CD4-positive, alpha-beta T cell (primary cell): Measurements from ENCODE around the gene SLC22A31. TPM values are rescaled to one million over a fixed set of nuclear protein-coding genes. Genes with fewer than 3 reads are reported as not detected.

ENCODE experiments used
- ATAC-seq: fragments of 200-7000 bp; cut with Tn5 transposase; one replicate; pipeline ENCODE4 v1.10.0; 2022; ENCODE audit warnings: mild to moderate bottlenecking; ENCODE audit not compliant: poor library complexity
- CTCF ChIA-PET: fragments of 350-600 bp; sonication (Branson Sonifier 250); formaldehyde crosslinking; loops from one replicate; lab custom pipeline; 2021; ENCODE audit warnings: antibody characterized with exemption, inconsistent platforms; lab: Charles Lee
- POLR2A ChIA-PET: fragments of 350-600 bp; sonication (Branson Sonifier 250); formaldehyde crosslinking; loops from one replicate; lab custom pipeline; 2021; ENCODE audit warnings: antibody characterized with exemption, inconsistent platforms; lab: Charles Lee
- DNase-seq, 14 experiments: peaks; one replicate each; pipeline ENCODE4 v3.0.0-alpha.2; 2013 to 2020; ENCODE audit warnings: mixed read lengths in 2 of 14
- H3K27ac ChIP-seq, 2 donors: one replicate each; pipeline versions ENCODE4 v1.5.1 to v1.7.0; 2013; ENCODE audit warnings: low read length in 2 of 2, low read depth in 1 of 2, mild to moderate bottlenecking in 1 of 2
- H3K27me3 ChIP-seq, 2 experiments: 1 replicate in 1 of 2; 2 replicates in 1 of 2; pipeline versions ENCODE4 v1.6.1 to v1.7.0; 2013; ENCODE audit warnings: low read length in 2 of 2, control low read depth in 1 of 2, mild to moderate bottlenecking in 1 of 2, moderate library complexity in 1 of 2; ENCODE audit not compliant: insufficient read depth in 2 of 2, control insufficient read depth in 1 of 2
- H3K36me3 ChIP-seq: one replicate; pipeline ENCODE4 v1.6.1; 2013; ENCODE audit warnings: low read length, control low read depth; ENCODE audit not compliant: insufficient read depth
- H3K4me1 ChIP-seq: one replicate; pipeline ENCODE4 v1.6.1; 2013; ENCODE audit warnings: low read length, control low read depth; ENCODE audit not compliant: insufficient read depth
- H3K4me3 ChIP-seq: one replicate; pipeline ENCODE4 v1.5.1; 2013; ENCODE audit warnings: mild to moderate bottlenecking, low read length, moderate library complexity
- H3K9me3 ChIP-seq, 2 experiments: 1 replicate in 1 of 2; 2 replicates in 1 of 2; pipeline versions ENCODE4 v1.6.1 to v1.7.0; 2013; ENCODE audit warnings: low read length in 2 of 2, mild to moderate bottlenecking in 2 of 2, control low read depth in 1 of 2, moderate library complexity in 1 of 2; ENCODE audit not compliant: control insufficient read depth in 1 of 2, insufficient read depth in 1 of 2
- H3K27ac Mint-ChIP-seq: one replicate; pipeline ENCODE4 v1.8.0; 2020; ENCODE audit warnings: mixed read lengths
- H3K27me3 Mint-ChIP-seq: one replicate; pipeline ENCODE4 v1.8.0; 2021; ENCODE audit warnings: mixed read lengths
- H3K36me3 Mint-ChIP-seq: one replicate; pipeline ENCODE4 v1.8.0; 2021; ENCODE audit warnings: low read depth, mixed read lengths
- H3K4me1 Mint-ChIP-seq: one replicate; pipeline ENCODE4 v1.8.0; 2021; ENCODE audit warnings: low read depth, mixed read lengths
- H3K4me3 Mint-ChIP-seq: one replicate; pipeline ENCODE4 v1.8.0; 2020; ENCODE audit warnings: mild to moderate bottlenecking, mixed read lengths
- H3K9me3 Mint-ChIP-seq: one replicate; pipeline ENCODE4 v1.8.0; 2020; ENCODE audit warnings: mixed read lengths
- intact Hi-C, 2 experiments: fragments of 100-400 bp; cut with DNase I in 1 of 2; cut with micrococcal nuclease in 1 of 2; formaldehyde crosslinking; loops; one replicate each; pipeline versions ENCODE4 v1.15.1 to v1.9.0; 2023 to 2025; cut with DNase I, micrococcal nuclease
- total RNA-seq, 174 experiments: library from RNA in 2 of 174; stranded (reverse) in 2 of 174; gene quantifications; one replicate each; pipeline ENCODE4 v1.2.3 and lab custom pipeline; 2021 to 2026
- TF ChIP-seq, protein P1 (sequence below): fragments of 200-600 bp; IDR thresholded peaks from one replicate; pipeline ENCODE4 v1.8.0; 2022; ENCODE audit warnings: antibody characterized with exemption, mild to moderate bottlenecking

Gene SLC22A31
- total RNA-seq, 2 experiments from 2014 or later, result 2.1 to 2.9 TPM

DNA sequence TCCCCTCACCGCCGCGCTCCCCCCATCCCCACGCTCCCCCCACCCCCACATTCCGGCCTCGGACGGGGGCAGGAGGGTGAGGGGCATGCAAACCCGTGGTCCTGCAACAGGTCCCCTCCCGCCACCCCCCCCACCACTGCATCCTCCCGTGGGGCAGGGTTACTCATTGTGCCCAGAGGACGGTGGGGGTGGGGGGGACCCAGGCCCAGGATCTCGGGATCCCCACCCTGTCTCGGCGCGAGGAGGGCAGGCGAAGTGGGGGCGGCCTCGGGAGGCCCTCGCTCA, 8.5 kb downstream of the SLC22A31 start:
- intact Hi-C loops, result loop anchor here (1.0 to 5.0 kb wide), 4 partner anchors 21 to 740 kb away; partner anchors contain the start of genes CDH15 (in 1 of the 2), ZFPM1 (in 1 of the 2) and ZNF778 (in 1 of the 2)
- H3K4me1 ChIP-seq, result peaks cover 18% of the 10 kb centered on the region
- ChIA-PET POLR2A (no interaction called here), CTCF (no interaction called here)
- H3K27ac ChIP-seq, result no peak overlapping the region
- H3K36me3 ChIP-seq, result no peaks in the 10 kb centered on the region
- TF ChIP-seq, protein P1, sequence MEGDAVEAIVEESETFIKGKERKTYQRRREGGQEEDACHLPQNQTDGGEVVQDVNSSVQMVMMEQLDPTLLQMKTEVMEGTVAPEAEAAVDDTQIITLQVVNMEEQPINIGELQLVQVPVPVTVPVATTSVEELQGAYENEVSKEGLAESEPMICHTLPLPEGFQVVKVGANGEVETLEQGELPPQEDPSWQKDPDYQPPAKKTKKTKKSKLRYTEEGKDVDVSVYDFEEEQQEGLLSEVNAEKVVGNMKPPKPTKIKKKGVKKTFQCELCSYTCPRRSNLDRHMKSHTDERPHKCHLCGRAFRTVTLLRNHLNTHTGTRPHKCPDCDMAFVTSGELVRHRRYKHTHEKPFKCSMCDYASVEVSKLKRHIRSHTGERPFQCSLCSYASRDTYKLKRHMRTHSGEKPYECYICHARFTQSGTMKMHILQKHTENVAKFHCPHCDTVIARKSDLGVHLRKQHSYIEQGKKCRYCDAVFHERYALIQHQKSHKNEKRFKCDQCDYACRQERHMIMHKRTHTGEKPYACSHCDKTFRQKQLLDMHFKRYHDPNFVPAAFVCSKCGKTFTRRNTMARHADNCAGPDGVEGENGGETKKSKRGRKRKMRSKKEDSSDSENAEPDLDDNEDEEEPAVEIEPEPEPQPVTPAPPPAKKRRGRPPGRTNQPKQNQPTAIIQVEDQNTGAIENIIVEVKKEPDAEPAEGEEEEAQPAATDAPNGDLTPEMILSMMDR, result no peak
- Mint-ChIP-seq H3K4me3 (no peak overlapping the region), H3K27ac (no peak overlapping the region), H3K4me1 (peaks cover 4% of the 10 kb centered on the region), H3K36me3 (no peaks in the 10 kb centered on the region), H3K27me3 (no peaks in the 10 kb centered on the region), H3K9me3 (no peaks in the 10 kb centered on the region)
- no peaks in the 10 kb centered on the region for H3K27me3 ChIP-seq
- no peak for DNase-seq
- H3K9me3 ChIP-seq, result peaks cover 0 to 22% of the 10 kb centered on the region in 2 experiments
- H3K4me3 ChIP-seq, result no peak overlapping the region
- ATAC-seq, result no peak

DNA sequence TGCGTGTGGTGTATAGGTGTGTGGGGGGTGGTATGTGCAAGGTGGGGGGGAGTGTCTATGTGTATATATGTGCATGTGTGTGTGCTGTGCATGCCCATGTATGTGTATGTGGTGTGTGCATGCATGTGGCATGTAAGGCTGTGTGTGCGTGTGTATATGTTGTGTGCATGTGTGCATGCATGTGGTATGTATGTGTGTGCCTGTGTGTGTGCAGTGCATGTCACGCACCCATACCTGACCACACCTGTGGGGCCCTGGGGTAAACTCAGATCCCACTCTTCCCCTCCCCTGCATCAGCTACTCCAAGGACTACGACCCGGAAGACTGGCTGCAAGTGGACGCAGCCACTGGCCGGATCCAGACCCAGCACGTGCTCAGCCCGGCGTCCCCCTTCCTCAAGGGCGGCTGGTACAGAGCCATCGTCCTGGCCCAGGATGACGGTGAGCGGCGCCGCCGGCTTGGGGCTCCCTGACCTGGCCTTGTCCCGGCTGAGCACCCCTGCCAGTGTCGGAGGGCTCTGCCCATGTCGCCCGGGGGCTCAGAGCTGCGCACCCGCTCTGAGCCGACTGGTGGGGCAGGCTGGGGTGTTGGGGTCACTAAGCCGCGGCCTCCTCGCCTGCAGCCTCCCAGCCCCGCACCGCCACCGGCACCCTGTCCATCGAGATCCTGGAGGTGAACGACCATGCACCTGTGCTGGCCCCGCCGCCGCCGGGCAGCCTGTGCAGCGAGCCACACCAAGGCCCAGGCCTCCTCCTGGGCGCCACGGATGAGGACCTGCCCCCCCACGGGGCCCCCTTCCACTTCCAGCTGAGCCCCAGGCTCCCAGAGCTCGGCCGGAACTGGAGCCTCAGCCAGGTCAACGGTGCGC, 9.1 kb downstream of the SLC22A31 start:
- Mint-ChIP-seq H3K27ac (no peak overlapping the region), H3K4me1 (peaks cover 4% of the 10 kb centered on the region), H3K9me3 (no peaks in the 10 kb centered on the region), H3K27me3 (no peaks in the 10 kb centered on the region), H3K36me3 (no peaks in the 10 kb centered on the region), H3K4me3 (peak overlapping the region; percentile 13)
- peak in 2 of 14 experiments; percentile 12 to 49 for DNase-seq
- Histone ChIP-seq H3K27me3 (no peaks in the 10 kb centered on the region), H3K27ac (no peak overlapping the region), H3K4me1 (peaks cover 18% of the 10 kb centered on the region), H3K4me3 (no peak overlapping the region), H3K9me3 (peaks cover 0 to 22% of the 10 kb centered on the region in 2 experiments), H3K36me3 (no peaks in the 10 kb centered on the region)
- CTCF ChIA-PET, result no interaction called here
- TF ChIP-seq, protein P1, result no peak
- ATAC-seq, result no peak
- POLR2A ChIA-PET, result no interaction called here
- intact Hi-C loops, result loop anchor here in 1 of 2 experiments (5.0 kb wide), 1 partner anchor 739 kb away; the partner anchor contains the start of gene ZFPM1

DNA sequence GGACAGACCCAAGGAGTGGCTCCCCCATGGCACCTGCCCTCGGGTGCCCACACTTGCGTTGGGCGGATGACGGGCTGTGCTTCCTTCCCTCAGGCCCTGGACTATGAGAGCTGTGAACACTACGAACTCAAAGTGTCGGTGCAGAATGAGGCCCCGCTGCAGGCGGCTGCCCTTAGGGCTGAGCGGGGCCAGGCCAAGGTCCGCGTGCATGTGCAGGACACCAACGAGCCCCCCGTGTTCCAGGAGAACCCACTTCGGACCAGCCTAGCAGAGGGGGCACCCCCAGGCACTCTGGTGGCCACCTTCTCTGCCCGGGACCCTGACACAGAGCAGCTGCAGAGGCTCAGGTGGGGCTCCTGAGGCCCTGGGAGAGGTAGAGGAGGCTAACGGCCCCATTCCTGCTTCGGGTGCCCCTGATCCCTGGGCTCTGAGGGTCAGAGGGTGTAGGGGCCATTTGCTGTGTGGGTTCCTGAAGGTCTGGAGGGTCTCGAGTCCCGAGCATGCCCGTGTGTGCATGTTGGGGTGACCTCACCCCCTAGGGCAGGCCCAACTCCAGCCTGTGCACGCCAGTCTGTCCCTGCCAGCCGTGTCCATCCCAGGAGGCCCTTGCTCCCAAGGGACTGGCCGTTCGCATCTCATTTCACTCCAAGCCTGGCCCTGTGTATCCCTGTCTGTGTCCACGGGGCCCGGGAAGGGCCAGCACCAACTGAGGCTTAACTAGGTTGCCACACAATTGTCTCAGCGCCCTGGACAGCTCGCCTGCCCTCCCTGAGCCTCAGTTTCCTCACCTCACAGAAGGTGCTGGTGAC, 10.0 kb downstream of the SLC22A31 start:
- intact Hi-C loops, result loop anchor here in 1 of 2 experiments (5.0 kb wide), 1 partner anchor 738 kb away; the partner anchor contains the start of gene ZFPM1
- ATAC-seq (no peak), DNase-seq (peak in 1 of 14 experiments; percentile 31)
- CTCF ChIA-PET, result no interaction called here
- peak overlapping the region; percentile 55 for H3K27ac Mint-ChIP-seq
- no peaks in the 10 kb centered on the region for H3K9me3 Mint-ChIP-seq
- Histone ChIP-seq H3K36me3 (no peaks in the 10 kb centered on the region), H3K9me3 (peaks cover 0 to 22% of the 10 kb centered on the region in 2 experiments), H3K27ac (no peak overlapping the region), H3K4me3 (no peak overlapping the region), H3K27me3 (no peaks in the 10 kb centered on the region), H3K4me1 (peaks cover 18% of the 10 kb centered on the region)
- no peaks in the 10 kb centered on the region for H3K27me3 Mint-ChIP-seq
- no peak overlapping the region for H3K4me3 Mint-ChIP-seq
- TF ChIP-seq, protein P1, result no peak
- H3K4me1 Mint-ChIP-seq, result peaks cover 4% of the 10 kb centered on the region
- POLR2A ChIA-PET, result no interaction called here
- H3K36me3 Mint-ChIP-seq, result no peaks in the 10 kb centered on the region
